Left lung (tissue), 14 donors: ENCODE results near the gene PICALM. TPM values are rescaled to one million over a fixed set of nuclear protein-coding genes. Genes with fewer than 3 reads are reported as not detected.

Experiments used
- ATAC-seq: fragments of 200-7000 bp; cut with Tn5 transposase; one replicate; pipeline ENCODE4 v1.9.1; 2020; ENCODE audit warnings: moderate library complexity
- DNase-seq, 4 donors: peaks; one replicate each; pipeline ENCODE4 v3.0.0-alpha.2; 2013 to 2020
- H3K27ac ChIP-seq, 2 donors: fragments of 200-600 bp; sonication (generic) in 1 of 2; one replicate each; pipeline versions ENCODE4 v1.5.0 to v1.8.0; 2020 to 2021
- H3K27me3 ChIP-seq, 2 donors: fragments of 200-600 bp; sonication (generic) in 1 of 2; one replicate each; pipeline versions ENCODE4 v1.5.0 to v1.8.0; 2020 to 2021
- H3K36me3 ChIP-seq, 2 donors: fragments of 200-600 bp; sonication (generic) in 1 of 2; one replicate each; pipeline versions ENCODE4 v1.5.0 to v1.8.0; 2020 to 2021
- H3K4me1 ChIP-seq, 2 donors: fragments of 200-600 bp; one replicate each; pipeline ENCODE4 v1.8.0; 2021
- H3K4me3 ChIP-seq, 2 donors: fragments of 200-600 bp; sonication (generic) in 1 of 2; one replicate each; pipeline versions ENCODE4 v1.5.0 to v1.8.0; 2020 to 2021; ENCODE audit warnings: mild to moderate bottlenecking in 1 of 2
- H3K9me3 ChIP-seq, 2 donors: fragments of 200-600 bp; sonication (generic) in 1 of 2; one replicate each; pipeline versions ENCODE4 v1.5.0 to v1.8.0; 2020 to 2021
- CTCF ChIP-seq, 2 donors: fragments of 200-600 bp; sonication (generic) in 1 of 2; IDR thresholded peaks; one replicate each; pipeline versions ENCODE4 v1.5.0 to v1.8.0; 2021; ENCODE audit warnings: antibody characterized with exemption in 2 of 2
- intact Hi-C, 2 donors: fragments of 100-400 bp; cut with DNase I; formaldehyde crosslinking; loops; one replicate each; pipeline versions ENCODE4 v1.11.2 to v1.14.2; 2022
- long read RNA-seq, 12 donors: library from polyadenylated mRNA in 2 of 12; unstranded in 2 of 12; transcript quantifications; one replicate each; pipeline ENCODE4 v2.0.0 and lab custom pipeline, GENCODE V29; 2019 to 2026
- polyA plus RNA-seq, 6 donors: library from polyadenylated mRNA; unstranded; fragments of 120-200 nt; gene quantifications; one replicate each; pipeline ENCODE4 v1.2.1, GENCODE V29; 2013; ENCODE audit not compliant: insufficient read length in 6 of 6
- total RNA-seq, 2 donors: library from RNA; stranded (reverse); fragmentation: NEBNext Ultra II Directional; extraction: Animal tissue kit (Norgen Biotek cat#: 25700); gene quantifications; one replicate each; pipeline ENCODE4 v1.2.1, GENCODE V29; 2021
- donor health status: DM: no; HTN: yes; CAD: no.
- donor health status: DM: no; HTN: no; CAD: no.

The PICALM gene
- 100 to 1,000 TPM; 159 to 216 TPM for total RNA-seq
- polyA plus RNA-seq: 100 to 1,000 TPM; 165 to 188 (median 182) TPM
- long read RNA-seq, donor 1, transcript PICALM-205 (3 exons, 738 nt): major isoform, 14 of 38 reads
- long read RNA-seq, donor 1, partial matches to known transcripts: 21 of 38 reads
- long read RNA-seq, donor 1, other reads (novel, unspliced or antisense): 0 of 38 reads
- long read RNA-seq, donor 2, transcript PICALM-205 (3 exons, 738 nt): major isoform, 12 of 33 reads
- long read RNA-seq, donor 2, partial matches to known transcripts: 11 of 33 reads
- long read RNA-seq, donor 2, other reads (novel, unspliced or antisense): 5 of 33 reads
- long read RNA-seq, donor 3, transcript PICALM-219 (20 exons, 3,474 nt): major isoform, 5 of 6 reads
- long read RNA-seq, donor 3, partial matches to known transcripts: 0 of 6 reads
- long read RNA-seq, donor 3, other reads (novel, unspliced or antisense): 0 of 6 reads
- long read RNA-seq, donor 4, partial matches to known transcripts: 1 of 4 reads
- long read RNA-seq, donor 4, other reads (novel, unspliced or antisense): 3 of 4 reads
- long read RNA-seq, donor 5, transcript PICALM-205 (3 exons, 738 nt): major isoform, 8 of 9 reads
- long read RNA-seq, donor 5, partial matches to known transcripts: 0 of 9 reads
- long read RNA-seq, donor 5, other reads (novel, unspliced or antisense): 0 of 9 reads
- long read RNA-seq, donor 6, partial matches to known transcripts: 0 of 13 reads
- long read RNA-seq, donor 6, other reads (novel, unspliced or antisense): 8 of 13 reads
- long read RNA-seq, donor 7, partial matches to known transcripts: 0 of 7 reads
- long read RNA-seq, donor 7, other reads (novel, unspliced or antisense): 0 of 7 reads
- long read RNA-seq, donor 8, partial matches to known transcripts: 0 of 8 reads
- long read RNA-seq, donor 8, other reads (novel, unspliced or antisense): 0 of 8 reads
- long read RNA-seq, donor 9: 0 reads
- long read RNA-seq, donor 10, partial matches to known transcripts: 0 of 1 reads
- long read RNA-seq, donor 10, other reads (novel, unspliced or antisense): 1 of 1 reads
- long read RNA-seq, donor 11, partial matches to known transcripts: 0 of 6 reads
- long read RNA-seq, donor 11, other reads (novel, unspliced or antisense): 0 of 6 reads
- long read RNA-seq, donor 12, transcript PICALM-219 (20 exons, 3,474 nt): major isoform, 7 of 21 reads
- long read RNA-seq, donor 12, partial matches to known transcripts: 5 of 21 reads
- long read RNA-seq, donor 12, other reads (novel, unspliced or antisense): 6 of 21 reads

GRCh38 chr11:86068951-86069407, at the start of gene PICALM:
Gene PICALM, minus strand, starts transcription at chr11:86069084. Its CDS starts 304 bp downstream, at chr11:86068780.
- peak; percentile 99 to 100 (median 100) for DNase-seq
- no peaks in the 10 kb centered on the region for H3K36me3 ChIP-seq
- peak within 1 kb of the TSS; percentile 81 to 88 for H3K4me3 ChIP-seq
- no peaks in the 10 kb centered on the region for H3K27me3 ChIP-seq
- no peaks in the 10 kb centered on the region for H3K9me3 ChIP-seq
- TF ChIP-seq CTCF (IDR thresholded peaks at IDR 0.05): no peak
- H3K4me1 ChIP-seq: peaks cover 25 to 32% of the 10 kb centered on the region in 2 donors
- peak; percentile 96 for ATAC-seq
- intact Hi-C loops: no loop called here
- H3K27ac ChIP-seq: peak within 1 kb of the TSS; percentile 96 to 98

- DNase-seq (no peak), ATAC-seq (no peak)
- Histone ChIP-seq H3K9me3 (no peaks in the 10 kb centered on the region), H3K36me3 (no peaks in the 10 kb centered on the region), H3K27me3 (no peaks in the 10 kb centered on the region), H3K27ac (no peak overlapping the region), H3K4me3 (no peak overlapping the region), H3K4me1 (peaks cover 0 to 15% of the 10 kb centered on the region in 2 donors)
- intact Hi-C loops: no loop called here
- no peak for TF ChIP-seq CTCF (IDR thresholded peaks at IDR 0.05)
Measured at GRCh38 chr11:86118253-86118652, 49.4 kb upstream of the PICALM start.

- ATAC-seq (no peak), DNase-seq (no peak)
Measured at GRCh38 chr11:86117712-86118063, 48.8 kb upstream of the PICALM start.

GRCh38 chr11:86117001-86117711, 48.3 kb upstream of the PICALM start:
- intact Hi-C loops: no loop called here
- Histone ChIP-seq H3K9me3 (no peaks in the 10 kb centered on the region), H3K4me3 (no peak overlapping the region), H3K27ac (no peak overlapping the region), H3K36me3 (no peaks in the 10 kb centered on the region), H3K27me3 (no peaks in the 10 kb centered on the region), H3K4me1 (peaks cover 0 to 15% of the 10 kb centered on the region in 2 donors)
- no peak for DNase-seq
- TF ChIP-seq CTCF (IDR thresholded peaks at IDR 0.05): no peak
- ATAC-seq: peak; percentile 40

More at GRCh38 chr11:86117712-86118063, 48.8 kb upstream of the PICALM start:
- Histone ChIP-seq H3K4me1 (peaks cover 0 to 15% of the 10 kb centered on the region in 2 donors), H3K27ac (no peak overlapping the region), H3K36me3 (no peaks in the 10 kb centered on the region), H3K27me3 (no peaks in the 10 kb centered on the region), H3K9me3 (no peaks in the 10 kb centered on the region), H3K4me3 (no peak overlapping the region)
- TF ChIP-seq CTCF (IDR thresholded peaks at IDR 0.05): no peak
- intact Hi-C loops: no loop called here
